HG03432 (cell line): Measurements from ENCODE around the gene BSDC1.
"Not testable (repeated sequence)": the region's sequence is repeated elsewhere in the genome, so short reads cannot be mapped to it uniquely, and the experiment has no call there.

ENCODE experiments used
- ATAC-seq: cut with Tn5 transposase; IDR thresholded peaks from one replicate; pipeline ENCODE4 v1.9.1; 2021; ENCODE audit warnings: mild to moderate bottlenecking, moderate library complexity; ENCODE audit not compliant: unreplicated experiment

The BSDC1 gene

GRCh38 chr1:32361308-32361673 is 33.0 kb downstream of the BSDC1 start:
- ATAC-seq: no peak

DNA sequence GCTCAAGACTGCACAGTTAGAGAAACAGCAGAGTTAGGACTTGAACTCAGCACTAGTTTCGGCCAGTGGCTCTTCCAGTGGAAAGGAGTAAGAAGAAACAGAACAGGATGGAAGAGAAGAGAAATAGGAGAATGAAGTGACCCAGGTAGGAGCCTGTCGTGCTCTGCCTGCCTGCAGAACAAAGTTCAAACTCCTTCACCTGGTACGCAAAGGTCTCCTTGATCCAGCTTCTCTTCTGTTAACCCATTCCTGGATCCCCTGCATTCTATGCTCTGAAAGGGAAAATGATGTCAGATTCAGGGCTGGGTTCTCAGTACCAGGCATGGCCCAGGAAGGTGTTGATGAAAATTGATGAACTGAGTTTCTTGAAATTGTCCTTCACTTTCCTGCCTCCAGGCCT is 35.8 kb downstream of the BSDC1 start:
- ATAC-seq: no peak

DNA sequence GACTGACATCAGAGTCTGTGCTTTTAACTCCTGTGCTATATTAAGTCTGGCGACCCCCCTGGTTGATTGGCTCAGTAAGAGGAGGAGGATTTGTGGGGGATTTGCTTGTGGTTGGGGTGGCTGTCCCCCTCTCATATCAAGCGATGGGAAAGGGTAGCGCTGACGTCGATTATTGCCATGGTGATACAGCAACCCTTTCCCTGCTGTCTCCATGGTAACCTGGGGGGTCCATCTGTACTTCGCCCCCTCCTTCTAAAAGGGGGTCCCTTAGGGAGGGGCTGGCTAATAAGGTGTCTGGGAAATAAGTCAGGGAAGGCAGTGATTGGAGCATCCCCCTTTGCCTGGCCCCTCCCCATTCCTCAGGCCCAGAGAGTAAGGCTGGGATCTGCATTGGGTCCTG is 36.6 kb downstream of the BSDC1 start:
- no peak for ATAC-seq

DNA sequence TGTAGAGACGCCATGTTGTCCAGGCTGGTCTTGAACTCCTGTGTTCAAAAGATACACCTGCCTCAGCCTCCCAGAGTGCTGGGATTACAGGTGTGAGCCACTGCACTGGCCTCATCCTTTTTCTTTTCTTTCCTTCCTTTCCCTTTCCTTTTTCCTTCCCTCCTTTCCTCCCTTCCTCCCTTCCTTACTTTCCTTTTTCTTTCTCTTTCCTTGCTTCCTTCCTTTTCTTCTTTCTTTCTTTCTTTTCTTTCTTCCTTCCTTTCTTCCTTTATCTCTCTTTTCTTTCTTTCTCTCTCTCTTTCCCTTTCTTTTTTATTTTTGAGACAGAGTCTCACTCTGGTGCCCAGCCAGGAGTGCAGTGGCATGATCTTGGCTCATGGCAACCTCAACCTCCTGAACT is 37.8 kb downstream of the BSDC1 start:
- no peak for ATAC-seq

- not testable (repeated sequence) for ATAC-seq
Observed at GRCh38 chr1:32355778-32356177, 38.5 kb downstream of the BSDC1 start.

- no peak for ATAC-seq
Observed at GRCh38 chr1:32353886-32354570, 40.2 kb downstream of the BSDC1 start.

DNA sequence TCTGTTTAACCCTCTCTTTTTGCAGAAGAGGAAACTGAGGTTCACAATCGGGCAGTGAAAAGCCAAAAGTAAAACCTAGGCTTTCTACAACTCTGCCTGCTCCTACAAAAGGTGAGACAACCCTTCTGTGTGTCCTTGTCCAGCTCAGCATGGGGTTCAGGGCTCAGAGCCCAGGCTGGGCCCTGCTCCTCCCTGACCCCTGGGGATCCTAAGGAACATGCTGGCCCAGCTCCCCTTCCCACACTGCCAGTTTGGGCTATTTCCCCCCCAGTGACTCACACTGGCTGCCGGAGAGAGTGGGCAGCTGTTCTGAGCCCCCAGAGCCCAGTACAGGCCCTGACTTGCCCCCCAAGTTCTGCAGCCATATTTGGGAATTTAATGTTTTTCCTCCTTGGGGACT is 40.8 kb downstream of the BSDC1 start:
- no peak for ATAC-seq

- ATAC-seq: no peak
Observed at GRCh38 chr1:32352831-32353383, 41.3 kb downstream of the BSDC1 start.

DNA sequence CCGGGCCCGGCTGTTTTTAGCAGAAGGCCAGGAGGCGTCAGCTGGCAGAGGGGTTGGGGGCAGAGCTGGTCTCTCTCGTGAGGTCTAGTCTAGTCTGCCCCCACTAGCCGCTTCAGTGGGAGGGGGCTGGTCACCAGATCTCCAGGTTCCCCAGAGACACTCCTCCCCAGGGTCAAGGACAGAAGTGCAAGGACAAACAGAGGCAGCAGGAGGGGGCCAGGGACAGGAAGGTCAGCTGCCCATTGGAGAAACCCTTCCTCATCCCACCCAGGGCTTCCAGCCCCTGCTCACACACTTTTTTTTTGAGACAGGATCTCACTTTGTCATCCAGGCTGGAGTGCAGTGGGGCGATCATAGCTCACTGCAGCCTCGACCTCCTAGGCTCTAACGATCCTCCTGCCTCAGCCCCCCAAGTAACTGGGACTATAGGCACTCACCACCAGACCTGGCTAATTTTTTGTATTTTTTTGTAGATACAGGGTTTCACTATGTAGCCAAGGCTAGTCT is 41.9 kb downstream of the BSDC1 start:
- ATAC-seq: no peak

DNA sequence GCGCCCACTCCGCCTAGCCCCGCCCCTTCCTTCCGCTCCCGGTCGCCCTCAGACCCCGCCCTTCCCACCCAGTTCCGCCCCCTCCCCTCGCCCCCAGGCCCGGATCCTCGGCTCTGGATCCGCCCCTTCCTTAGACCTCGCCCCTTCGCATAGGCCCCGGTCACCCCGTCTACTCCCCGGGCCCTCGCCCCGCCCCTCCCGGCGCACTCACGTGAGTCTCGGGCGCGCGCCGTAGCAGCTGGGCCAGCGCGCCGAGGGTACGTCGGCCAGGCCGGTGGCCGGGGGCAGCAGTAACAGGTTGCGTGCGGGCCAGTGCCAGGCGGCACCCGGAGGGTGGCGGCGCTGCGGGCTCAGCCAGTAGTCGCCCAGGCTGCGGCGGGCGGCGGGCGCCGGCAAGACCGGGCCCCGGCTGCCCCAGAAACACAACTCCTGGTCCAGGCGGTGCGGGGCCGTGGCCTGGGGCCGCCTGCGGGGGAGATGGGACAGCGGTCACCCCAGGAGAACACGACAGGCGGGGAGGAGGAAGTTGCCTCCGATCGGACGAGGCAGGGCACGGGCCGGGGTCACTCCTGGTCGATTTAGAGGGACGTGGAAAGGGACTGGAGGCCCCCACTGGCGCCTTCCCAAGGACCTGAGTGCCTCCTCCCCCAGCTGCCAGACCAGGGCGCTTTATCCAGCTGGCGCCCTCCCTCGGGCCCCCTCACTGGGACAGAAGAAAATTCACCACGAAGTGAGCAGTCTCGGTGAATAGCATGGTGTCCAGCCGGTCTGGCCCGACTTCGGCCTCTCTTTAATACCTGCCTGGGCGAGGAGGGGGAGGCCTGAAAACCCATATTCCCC is 42.6 kb downstream of the BSDC1 start:
- peak; percentile 89 for ATAC-seq

- peak; percentile 46 for ATAC-seq
Observed at GRCh38 chr1:32350785-32351398, 43.3 kb downstream of the BSDC1 start.

DNA sequence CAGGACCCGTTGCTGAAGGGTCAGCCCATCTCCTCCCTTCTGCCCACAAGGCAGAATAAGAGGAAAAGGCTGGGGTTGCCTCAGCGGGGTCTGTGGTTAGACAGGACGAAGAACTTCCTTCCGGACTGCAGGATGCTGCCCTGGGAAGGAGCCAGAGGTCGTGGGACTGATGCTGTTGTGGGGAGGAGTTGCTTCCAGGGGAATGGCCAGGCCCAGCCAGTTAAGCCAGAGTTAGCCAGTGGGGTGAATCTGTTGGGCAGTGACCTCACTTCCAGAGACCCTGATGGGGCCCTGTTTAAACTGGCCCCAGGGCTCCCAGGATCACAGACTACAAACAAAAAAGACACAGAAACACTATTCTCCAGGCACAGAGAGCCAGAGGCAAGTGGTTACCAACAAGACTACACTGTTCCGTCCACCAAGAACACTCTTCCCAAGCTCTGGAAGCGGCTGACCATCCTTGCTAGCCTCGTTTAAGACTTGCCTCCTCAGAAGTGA is 45.0 kb downstream of the BSDC1 start:
- no peak for ATAC-seq

- ATAC-seq: no peak
Observed at GRCh38 chr1:32346532-32347157, 47.6 kb downstream of the BSDC1 start.

DNA sequence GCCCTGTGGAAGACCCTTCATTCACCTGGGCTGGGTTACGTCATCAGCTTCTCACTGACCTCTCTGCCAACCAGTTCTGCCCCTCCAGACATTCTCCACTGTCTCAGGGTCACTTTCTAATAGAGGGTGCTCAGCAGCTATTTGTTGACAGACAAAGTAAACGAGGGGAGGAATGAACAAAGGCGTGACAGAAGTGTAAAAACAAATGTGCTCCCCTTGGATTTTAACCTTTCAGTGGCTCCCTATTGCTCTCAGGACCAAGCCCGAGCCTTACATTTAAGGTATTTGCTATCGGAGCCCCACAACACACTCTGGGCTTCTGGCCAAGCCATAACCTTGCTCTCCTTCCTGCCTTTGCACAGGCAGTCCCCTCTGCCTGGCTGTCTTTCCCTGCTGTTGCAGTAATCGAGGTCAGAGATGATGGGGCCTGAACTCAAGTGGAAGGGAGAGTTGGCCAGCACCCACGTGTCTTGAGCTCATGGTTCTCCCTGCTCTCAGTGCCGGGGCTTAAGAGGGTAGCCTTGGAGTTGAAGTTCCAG is 48.9 kb downstream of the BSDC1 start:
- ATAC-seq: no peak

- ATAC-seq: no peak
Observed at GRCh38 chr1:32342704-32343103, 51.5 kb downstream of the BSDC1 start.

- ATAC-seq: no peak
Observed at GRCh38 chr1:32341971-32342370, 52.3 kb downstream of the BSDC1 start.

DNA sequence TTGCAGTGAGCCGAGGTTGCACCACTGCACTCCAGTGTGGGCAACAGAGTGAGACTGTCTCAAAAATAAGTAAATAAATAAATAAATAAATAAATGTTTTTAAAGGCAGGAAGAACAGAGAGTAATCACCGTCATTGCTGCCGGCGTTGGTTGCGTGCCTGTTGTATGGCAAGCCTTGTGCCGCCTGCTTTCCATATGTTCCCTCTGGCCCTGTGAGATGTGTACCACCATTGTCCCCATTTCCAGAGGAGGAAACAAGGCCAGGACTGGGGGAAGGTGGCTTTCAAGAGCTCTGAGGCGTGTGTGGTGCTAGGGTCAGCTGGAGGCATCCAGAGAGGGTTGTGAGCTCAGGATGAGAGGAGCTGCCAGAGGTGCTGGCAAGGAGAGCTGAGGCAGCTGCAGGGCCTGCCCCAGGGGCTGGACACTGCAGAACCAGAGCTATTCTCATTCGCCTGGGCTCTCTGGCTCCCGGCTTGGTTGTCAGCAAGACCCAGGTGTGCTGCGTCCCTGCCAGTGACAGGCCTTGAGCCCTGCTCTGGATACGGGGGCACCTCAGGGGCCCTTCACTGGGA is 53.0 kb downstream of the BSDC1 start:
- no peak for ATAC-seq

GRCh38 chr1:32339363-32339978 is 54.8 kb downstream of the BSDC1 start:
- ATAC-seq: no peak

GRCh38 chr1:32338637-32339145 is 55.5 kb downstream of the BSDC1 start:
- no peak for ATAC-seq
